ES-I3 (cell line): Measurements from ENCODE around the gene TRAPPC3.
A peak's percentile ranks its signal among the peaks of the same experiment; 100 is the strongest.

ENCODE experiments used
- H3K36me3 ChIP-seq: 2 replicates; pipeline ENCODE4 v1.6.1; 2013; ENCODE audit warnings: mild to moderate bottlenecking, low read length, control low read depth, moderate library complexity; ENCODE audit not compliant: insufficient read depth
- H3K4me1 ChIP-seq: 2 replicates; pipeline ENCODE4 v1.6.1; 2013; ENCODE audit warnings: mild to moderate bottlenecking, control low read depth, low read length; ENCODE audit not compliant: insufficient read depth
- H3K9ac ChIP-seq: 2 replicates; pipeline ENCODE4 v1.6.1; 2013; ENCODE audit warnings: low read depth, mild to moderate bottlenecking, low read length, moderate library complexity
- H3K9me3 ChIP-seq: 2 replicates; pipeline ENCODE4 v1.6.1; 2013; ENCODE audit warnings: mild to moderate bottlenecking, low read length, moderate library complexity; ENCODE audit not compliant: control insufficient read depth, insufficient read depth

TRAPPC3 gene

DNA sequence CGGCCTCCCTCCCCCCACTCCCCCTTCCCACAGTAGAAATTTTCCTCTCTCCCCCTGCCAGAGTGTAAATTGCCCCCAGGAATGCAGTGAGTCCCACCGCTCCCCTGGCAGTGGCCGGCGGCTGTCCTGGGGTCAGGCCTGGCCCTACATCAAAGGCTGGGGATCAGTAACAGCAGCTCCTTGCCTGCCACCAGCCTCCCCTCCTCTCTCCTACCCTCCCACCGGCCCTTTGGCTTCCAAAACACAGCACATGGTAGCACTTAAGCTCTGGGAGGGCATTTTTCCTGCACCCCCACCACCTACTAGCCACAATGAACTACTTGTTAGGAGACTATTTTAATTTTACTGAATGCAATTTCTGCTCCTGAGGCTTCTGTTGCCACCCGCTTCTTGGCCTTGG lies 15.3 kb downstream of the TRAPPC3 start:
- Histone ChIP-seq H3K9ac (no peak overlapping the region), H3K4me1 (peaks cover 15% of the 10 kb centered on the region; the same call in 1 of the 2 replicates), H3K36me3 (no peaks in the 10 kb centered on the region; the same call in 1 of the 2 replicates), H3K9me3 (no peaks in the 10 kb centered on the region)

DNA sequence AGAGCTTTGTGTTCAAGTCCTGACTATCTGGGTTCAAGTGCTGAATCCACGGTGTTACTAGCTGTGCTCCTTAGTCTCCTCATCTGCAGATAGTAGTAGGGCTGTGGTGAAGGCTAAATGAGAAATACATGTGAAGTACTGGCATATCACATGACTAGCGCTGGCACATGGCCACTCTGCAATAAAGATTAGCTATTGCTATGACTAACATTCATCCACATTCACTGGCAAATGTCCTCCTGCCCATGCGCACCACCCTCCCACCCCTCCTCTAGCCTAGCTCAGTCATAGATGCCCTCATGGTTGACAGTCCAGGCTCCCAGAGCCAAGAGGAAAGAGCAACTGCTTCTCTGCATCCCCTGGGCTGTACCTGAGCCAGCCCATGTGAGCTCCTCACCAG lies 15.8 kb downstream of the TRAPPC3 start:
- no peaks in the 10 kb centered on the region for H3K9me3 ChIP-seq
- no peak overlapping the region for H3K9ac ChIP-seq
- no peaks in the 10 kb centered on the region; the same call in 1 of the 2 replicates for H3K36me3 ChIP-seq
- H3K4me1 ChIP-seq, result peaks cover 15% of the 10 kb centered on the region; the same call in 1 of the 2 replicates

DNA sequence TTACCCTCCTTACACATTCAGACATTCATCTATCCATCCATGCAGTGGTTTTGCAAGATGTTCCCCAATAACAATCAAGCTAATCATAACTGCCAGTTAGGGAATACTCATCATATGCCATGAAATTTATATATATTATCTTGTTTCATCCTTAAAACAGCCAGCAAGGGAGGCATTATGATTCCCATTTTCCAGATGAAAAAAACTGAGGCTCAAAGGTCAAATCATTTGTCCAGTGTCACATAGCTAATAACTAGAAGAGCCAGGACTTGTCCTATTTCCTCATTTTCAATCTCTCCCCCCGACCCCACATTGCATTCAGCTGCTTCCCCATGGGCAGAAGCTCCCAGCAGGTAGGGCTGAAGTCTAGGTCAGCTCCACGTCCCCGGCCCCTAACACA lies 17.3 kb downstream of the TRAPPC3 start:
- Histone ChIP-seq H3K36me3 (no peaks in the 10 kb centered on the region), H3K4me1 (peaks cover 15% of the 10 kb centered on the region; the same call in 1 of the 2 replicates), H3K9ac (no peak overlapping the region), H3K9me3 (no peaks in the 10 kb centered on the region)

DNA sequence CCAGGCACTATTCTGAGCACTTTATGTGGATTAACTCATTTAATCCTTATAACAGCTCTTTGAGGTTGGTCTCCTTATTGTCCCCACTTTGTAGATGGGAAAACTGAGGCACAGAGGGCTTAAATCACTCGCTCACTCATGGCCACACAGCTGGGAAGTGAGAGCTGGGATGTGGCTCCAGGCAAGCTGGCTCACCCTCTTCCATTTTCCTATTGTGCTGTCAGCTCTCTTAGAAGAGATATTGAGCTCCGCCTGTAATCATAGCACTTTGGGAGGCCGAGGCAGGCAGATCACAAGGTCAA lies 20.4 kb downstream of the TRAPPC3 start:
- Histone ChIP-seq H3K9ac (no peak overlapping the region), H3K4me1 (0 out of 2 replicates have a peak, but pooled peaks cover 6% of the 10 kb centered on the region), H3K9me3 (no peaks in the 10 kb centered on the region), H3K36me3 (no peaks in the 10 kb centered on the region)

DNA sequence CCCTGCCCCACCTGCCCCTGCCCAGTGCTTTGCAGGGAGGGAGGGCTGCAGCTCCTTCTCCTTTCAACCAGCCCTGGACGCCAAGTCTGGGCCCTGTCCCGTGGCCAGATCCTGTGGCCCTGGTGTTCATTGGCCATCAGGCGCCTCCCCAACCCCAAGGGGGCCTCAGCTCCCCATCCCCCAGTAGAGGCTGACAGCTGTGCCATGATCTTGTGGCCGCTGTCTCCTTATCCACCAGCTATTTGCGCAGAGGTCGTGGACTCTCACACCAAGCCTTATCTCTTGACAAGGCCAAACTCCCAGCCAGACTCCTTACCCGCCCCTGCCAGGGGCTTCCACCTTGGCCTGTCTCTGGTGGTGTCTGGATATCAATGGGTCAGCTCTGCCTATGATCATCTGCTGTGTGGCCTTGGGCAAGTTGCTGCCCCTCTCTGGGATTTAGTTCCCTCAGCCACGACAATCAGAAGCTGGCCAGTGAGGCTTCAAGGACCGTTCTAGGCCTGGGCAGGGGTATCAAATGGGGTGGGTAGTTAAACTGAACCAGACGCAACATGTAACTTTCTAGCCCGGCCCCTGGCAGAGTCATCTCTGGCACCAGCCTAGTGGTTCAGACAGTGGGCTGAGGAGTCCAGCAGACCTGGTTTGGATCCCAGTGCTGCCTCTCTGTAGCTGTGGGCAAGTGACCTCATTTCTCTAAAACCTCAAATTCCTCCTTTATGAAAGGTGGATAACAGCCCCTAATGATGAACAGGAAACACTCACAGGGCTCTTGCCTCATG lies 21.0 kb downstream of the TRAPPC3 start:
- Histone ChIP-seq H3K4me1 (0 out of 2 replicates have a peak, but pooled peaks cover under 1% of the 10 kb centered on the region), H3K36me3 (no peaks in the 10 kb centered on the region), H3K9me3 (no peaks in the 10 kb centered on the region), H3K9ac (no peak overlapping the region)

DNA sequence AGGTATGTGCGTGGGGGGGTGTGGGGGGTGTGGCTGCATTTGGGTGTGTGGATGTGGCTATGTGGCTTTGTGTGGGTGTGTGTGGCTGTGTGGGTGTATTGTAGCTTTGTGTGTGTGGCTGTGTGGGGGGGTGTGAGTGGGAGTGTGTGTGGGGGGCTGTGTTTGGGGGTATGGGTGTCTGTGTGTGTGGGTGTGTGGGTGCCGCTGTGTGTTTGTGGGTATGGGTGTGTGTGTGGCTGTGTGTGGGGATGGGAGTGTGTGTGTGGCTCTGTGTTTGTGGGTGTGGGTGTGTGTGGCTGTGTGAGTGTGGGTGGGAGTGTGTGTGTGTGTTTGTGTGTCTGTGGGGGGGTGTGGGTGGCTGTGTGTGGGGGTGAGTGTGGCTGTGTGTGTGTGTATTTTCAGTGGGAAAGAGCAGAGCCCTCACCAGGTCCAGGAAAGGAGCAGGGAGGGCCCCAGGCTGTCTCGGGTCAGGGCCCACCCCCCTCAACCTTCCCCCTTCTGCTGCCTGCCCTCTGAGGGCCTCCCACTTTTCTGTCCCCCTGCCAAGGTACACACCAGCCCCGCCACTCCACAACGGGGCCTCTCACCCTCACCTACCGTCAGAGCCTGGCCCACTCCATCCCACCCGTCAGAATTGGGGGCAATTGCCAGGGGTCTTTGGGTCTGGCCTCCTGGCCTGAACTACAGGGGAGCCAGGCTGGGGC lies 22.3 kb downstream of the TRAPPC3 start:
- H3K4me1 ChIP-seq, result no peaks in the 10 kb centered on the region
- no peaks in the 10 kb centered on the region for H3K36me3 ChIP-seq
- no peaks in the 10 kb centered on the region for H3K9me3 ChIP-seq
- H3K9ac ChIP-seq, result no peak overlapping the region

DNA sequence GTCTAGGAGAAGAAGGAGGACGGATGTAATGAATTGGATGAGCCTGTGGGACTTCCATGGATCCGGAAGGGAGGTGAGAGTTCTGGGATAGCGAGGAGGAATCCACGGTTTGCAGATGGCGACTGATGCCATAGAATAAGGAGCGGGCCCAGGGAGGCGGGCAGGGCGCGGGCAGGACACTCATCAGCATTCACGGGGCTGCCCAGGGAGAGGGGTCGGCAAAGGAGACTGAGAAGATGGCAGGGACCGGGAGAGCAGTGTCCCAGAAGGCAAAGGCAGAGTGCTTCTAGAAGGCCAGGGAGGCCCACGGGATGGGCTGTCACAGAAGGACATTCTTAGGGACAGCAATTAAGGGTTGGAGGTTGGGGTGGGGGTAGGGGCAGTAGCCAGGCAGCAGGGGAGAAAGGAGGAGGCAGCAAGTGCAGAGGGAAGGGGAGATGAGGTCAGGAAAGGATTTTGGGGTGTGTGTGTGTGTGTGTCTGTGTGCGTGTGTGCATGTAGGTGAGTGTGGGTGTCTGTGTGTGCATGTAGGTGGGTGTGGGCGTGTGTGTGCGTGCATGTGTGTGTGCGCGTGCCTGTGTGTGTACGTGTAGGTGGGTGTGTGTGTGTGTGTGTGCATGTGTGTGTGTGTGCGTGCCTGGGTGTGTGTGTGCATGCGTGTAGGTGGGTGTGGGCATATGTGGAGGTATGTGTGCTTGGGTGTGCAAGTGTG lies 23.1 kb downstream of the TRAPPC3 start:
- H3K36me3 ChIP-seq, result no peaks in the 10 kb centered on the region
- H3K4me1 ChIP-seq, result no peaks in the 10 kb centered on the region
- no peaks in the 10 kb centered on the region for H3K9me3 ChIP-seq
- no peak overlapping the region for H3K9ac ChIP-seq

DNA sequence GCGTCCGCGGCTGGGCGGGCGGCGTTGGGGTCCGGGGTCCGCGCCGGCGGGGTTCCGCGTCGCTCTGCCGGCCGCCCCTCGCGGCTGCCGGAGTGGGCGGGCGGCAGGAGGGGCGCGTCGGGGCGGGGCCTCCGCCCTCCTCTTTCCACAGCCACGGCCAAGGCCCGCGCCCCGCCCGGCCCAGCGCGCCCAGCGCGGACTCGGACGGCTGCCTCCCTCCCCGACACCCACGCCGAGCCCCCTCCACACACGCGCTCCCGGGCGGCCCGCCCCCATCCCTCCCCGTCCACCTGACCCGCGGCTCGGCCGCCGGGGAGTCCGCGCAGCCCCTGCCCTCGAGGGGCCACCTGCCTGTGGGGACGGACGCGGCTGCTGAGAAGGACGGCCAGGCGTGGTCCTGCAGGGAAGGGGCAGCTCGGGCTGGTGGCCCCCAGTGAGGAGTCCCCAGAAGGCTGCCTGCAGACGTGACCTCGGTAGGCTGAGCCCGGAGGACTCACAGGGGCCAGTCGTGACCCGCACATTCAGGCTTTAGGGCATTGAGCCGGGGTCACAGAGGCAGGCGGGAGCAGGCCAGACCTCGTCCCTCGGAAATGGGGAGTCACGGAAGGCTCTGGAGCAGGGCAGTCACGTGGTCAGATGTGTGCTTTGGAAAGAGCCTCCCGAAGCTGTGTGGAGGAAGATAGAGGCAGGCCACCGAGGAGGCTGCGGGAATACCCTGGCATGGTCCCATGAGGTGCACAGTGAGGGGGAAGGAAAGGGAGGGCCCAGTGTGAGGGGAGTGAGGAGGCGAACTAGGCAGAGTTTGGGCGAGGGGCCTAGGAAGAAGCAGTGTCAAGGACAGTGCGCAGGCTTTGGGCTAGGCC lies 23.9 kb downstream of the TRAPPC3 start, which contains the start of gene COL8A2:
Gene COL8A2 (minus strand): TSS at position 94 of the 863 bp plus-strand sequence. CDS start 24,980 bp downstream, outside the sequence.
- Histone ChIP-seq H3K9ac (peak within 1 kb of the TSS; percentile 47; the same call in 1 of the 2 replicates), H3K9me3 (no peaks in the 10 kb centered on the region), H3K36me3 (no peaks in the 10 kb centered on the region), H3K4me1 (no peaks in the 10 kb centered on the region)

DNA sequence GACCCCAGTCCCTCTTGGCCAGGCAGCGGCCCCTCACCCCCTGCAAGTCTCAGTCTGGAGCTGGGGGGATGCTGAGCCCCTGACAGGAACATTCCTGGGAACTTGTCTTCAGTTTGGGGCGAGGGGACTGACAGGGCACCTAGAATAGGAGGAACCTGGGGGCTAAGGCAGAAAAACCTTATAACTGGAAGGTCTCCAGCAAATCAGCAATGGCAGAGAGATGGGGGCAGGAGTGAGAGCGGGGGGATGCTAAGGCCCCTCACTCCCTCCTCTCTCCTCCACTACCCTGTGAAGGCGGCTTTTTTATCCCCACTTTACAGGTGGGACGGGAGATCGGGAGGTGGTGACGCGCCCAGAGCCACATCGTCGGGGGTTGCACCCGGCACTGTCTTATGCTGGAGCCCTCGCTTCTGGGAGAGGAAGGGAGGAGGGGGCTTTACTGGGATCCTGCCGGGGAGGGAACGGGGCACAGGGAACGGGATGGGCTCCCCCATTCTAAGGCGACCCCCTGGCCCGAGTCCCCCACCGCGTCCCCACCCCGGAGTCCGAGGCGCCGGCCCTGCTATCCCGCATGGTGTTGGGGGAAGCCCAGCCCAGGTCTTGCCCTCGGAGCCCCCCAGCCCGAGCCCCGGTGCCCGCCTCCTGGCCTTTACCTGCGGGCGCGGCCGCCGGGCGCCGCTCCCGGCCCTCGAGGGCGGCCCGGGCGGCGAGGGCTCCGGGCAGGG lies 24.7 kb downstream of the TRAPPC3 start:
- Histone ChIP-seq H3K9me3 (no peaks in the 10 kb centered on the region), H3K9ac (peak overlapping the region; percentile 47; the same call in 1 of the 2 replicates), H3K4me1 (no peaks in the 10 kb centered on the region), H3K36me3 (no peaks in the 10 kb centered on the region)

DNA sequence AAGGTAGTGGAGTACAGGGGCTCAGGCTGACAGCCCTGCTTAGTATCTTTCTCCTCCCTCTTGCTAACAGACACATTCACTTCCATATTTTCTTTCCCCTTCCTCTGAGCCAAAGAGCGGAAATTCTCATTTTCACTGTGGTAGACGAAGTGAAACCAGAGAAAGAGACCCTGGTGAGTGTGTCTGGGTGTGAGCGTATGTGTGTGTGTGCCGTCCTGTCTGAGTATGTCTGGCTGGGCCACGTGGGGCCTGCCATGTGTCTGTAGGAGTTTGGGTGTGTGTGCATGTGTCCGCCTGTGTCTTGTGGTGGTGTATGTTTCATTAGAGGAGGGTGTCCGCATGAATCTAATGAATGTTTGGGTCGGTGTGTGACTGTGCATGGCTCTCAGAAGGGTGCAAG lies 25.9 kb downstream of the TRAPPC3 start:
- Histone ChIP-seq H3K9me3 (no peaks in the 10 kb centered on the region), H3K36me3 (no peaks in the 10 kb centered on the region), H3K4me1 (no peaks in the 10 kb centered on the region), H3K9ac (no peak overlapping the region)

DNA sequence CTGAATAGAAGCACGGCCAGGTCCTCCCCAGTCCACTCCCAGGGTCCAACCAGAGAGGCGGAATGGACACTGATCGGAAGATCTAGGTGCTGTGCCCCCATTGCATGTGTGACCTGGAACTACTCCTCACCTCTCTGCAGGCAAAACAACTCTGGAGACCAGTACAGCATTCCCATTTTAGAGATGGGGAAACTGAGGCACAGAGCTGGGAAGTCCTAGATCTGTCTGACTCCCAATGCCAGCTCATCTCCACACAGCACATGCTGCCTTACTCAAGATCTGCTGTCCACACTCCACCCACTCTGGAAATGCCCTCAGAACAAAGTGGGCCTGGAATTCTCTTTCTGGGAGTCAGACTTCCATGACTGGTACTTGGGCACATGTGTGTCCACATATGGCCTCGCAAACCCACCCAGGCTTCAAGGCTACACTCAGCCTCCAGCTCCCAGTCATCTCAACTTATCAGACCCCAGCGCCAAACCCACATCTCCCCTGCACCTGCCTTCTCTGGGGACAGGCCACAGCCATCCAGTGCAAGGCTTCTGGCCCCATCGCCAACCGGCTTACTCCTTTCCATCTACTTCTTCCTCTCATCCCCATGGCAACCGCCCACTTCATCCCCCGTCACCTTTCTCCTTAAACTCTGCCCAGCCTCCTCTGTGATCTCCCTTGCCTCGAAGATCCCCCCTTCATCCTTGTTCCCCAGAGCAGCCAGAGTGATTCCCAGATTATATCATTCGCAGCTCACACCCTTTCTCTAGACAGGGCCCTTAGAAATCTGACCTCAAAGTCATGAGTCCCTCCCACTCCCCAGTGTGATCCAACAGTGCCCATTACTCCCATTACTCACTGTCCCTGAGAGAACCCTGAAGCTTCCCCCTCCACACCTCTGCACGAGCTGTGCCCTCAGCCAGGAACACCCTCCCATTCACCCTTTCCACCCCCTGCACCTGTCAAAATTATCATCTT lies 26.9 kb downstream of the TRAPPC3 start:
- H3K9me3 ChIP-seq, result no peaks in the 10 kb centered on the region
- H3K4me1 ChIP-seq, result no peaks in the 10 kb centered on the region
- no peak overlapping the region for H3K9ac ChIP-seq
- no peaks in the 10 kb centered on the region for H3K36me3 ChIP-seq

DNA sequence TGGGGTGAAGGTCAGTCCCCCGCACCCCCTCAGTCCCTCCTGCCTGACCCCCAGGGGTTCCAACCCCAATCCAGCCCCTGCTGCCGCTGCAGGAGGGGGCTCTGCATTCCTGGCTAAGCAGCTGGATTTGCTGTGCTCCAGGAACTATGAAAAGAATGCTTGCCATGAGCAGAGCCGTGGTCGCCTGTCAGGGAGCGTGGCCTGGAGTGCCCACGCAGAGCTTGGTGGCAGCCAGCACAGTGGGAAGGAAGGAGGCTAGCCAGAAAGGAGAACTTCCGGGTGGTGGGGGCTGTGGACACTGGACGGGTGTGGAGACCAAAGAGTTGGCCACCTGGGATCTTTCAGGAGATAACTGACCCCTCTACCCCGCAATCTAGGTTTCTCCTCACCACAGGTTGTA lies 29.8 kb downstream of the TRAPPC3 start:
- peaks cover 6% of the 10 kb centered on the region for H3K4me1 ChIP-seq
- no peaks in the 10 kb centered on the region for H3K9me3 ChIP-seq
- H3K36me3 ChIP-seq, result no peaks in the 10 kb centered on the region
- no peak overlapping the region for H3K9ac ChIP-seq
